Measurements from ENCODE around the gene EGFR. TPM values are rescaled to one million over a fixed set of nuclear protein-coding genes. Genes with fewer than 3 reads are reported as not detected.

EGFR gene
- total RNA-seq, 1 donor from 2014 or later = 5.0 TPM

DNA sequence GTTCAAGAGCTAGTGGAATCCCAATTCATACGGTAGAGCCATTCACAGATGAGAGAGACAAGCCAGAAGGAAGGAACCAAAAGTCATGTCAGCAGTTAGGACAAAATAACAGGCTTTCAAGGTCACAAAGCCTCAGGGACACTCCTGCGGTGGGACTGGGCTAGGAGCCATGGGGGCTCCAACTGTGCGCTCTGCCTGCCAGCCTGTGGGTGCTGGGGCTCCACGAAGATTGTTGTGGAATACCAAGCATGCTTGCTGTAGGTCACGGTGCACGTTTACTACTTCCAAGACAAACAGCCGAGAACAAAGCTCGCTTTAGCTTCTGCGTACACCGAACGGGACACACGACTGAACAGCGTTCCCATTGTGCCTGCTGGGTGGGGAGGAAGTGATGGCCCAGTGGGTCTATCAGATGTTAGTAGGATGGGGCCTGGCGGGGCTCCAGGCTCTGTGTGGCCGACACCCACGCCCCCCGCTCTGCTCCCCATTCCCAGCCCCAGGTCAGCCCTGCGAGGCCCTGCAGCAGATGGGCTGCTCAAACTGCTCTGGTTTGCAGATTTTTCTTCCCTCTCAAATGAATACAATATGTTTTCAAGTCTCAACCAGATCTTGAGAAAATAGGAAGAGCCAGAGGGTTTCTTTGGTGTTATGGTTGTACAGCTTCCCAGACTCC lies 158.9 kb downstream of the EGFR start:
- Mint-ChIP-seq H3K4me1 (ENCODE audit: unreplicated experiment) (peaks cover 6% of the 10 kb centered on the region), H3K27ac (ENCODE audit: unreplicated experiment) (no peak overlapping the region), H3K4me3 (ENCODE audit: unreplicated experiment) (no peak overlapping the region), H3K9me3 (ENCODE audit: unreplicated experiment) (no peaks in the 10 kb centered on the region), H3K27me3 (ENCODE audit: unreplicated experiment) (peaks cover 3% of the 10 kb centered on the region), H3K36me3 (ENCODE audit: low read depth, unreplicated experiment) (peaks cover 6% of the 10 kb centered on the region)
- TF ChIP-seq, protein P1, sequence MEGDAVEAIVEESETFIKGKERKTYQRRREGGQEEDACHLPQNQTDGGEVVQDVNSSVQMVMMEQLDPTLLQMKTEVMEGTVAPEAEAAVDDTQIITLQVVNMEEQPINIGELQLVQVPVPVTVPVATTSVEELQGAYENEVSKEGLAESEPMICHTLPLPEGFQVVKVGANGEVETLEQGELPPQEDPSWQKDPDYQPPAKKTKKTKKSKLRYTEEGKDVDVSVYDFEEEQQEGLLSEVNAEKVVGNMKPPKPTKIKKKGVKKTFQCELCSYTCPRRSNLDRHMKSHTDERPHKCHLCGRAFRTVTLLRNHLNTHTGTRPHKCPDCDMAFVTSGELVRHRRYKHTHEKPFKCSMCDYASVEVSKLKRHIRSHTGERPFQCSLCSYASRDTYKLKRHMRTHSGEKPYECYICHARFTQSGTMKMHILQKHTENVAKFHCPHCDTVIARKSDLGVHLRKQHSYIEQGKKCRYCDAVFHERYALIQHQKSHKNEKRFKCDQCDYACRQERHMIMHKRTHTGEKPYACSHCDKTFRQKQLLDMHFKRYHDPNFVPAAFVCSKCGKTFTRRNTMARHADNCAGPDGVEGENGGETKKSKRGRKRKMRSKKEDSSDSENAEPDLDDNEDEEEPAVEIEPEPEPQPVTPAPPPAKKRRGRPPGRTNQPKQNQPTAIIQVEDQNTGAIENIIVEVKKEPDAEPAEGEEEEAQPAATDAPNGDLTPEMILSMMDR (IDR thresholded peaks at IDR 0.05; ENCODE audit: unreplicated experiment) = no peak
- no peak for DNase-seq (ENCODE audit: low spot score)

GRCh38 chr7:55178292-55178862 lies 159.6 kb downstream of the EGFR start:
- Mint-ChIP-seq H3K4me1 (ENCODE audit: unreplicated experiment) (peaks cover 6% of the 10 kb centered on the region), H3K9me3 (ENCODE audit: unreplicated experiment) (no peaks in the 10 kb centered on the region), H3K4me3 (ENCODE audit: unreplicated experiment) (no peak overlapping the region), H3K27ac (ENCODE audit: unreplicated experiment) (no peak overlapping the region), H3K36me3 (ENCODE audit: low read depth, unreplicated experiment) (peaks cover 6% of the 10 kb centered on the region), H3K27me3 (ENCODE audit: unreplicated experiment) (peaks cover 3% of the 10 kb centered on the region)
- DNase-seq (ENCODE audit: low spot score) = no peak
- TF ChIP-seq, protein P1 (IDR thresholded peaks at IDR 0.05; ENCODE audit: unreplicated experiment) = no peak

DNA sequence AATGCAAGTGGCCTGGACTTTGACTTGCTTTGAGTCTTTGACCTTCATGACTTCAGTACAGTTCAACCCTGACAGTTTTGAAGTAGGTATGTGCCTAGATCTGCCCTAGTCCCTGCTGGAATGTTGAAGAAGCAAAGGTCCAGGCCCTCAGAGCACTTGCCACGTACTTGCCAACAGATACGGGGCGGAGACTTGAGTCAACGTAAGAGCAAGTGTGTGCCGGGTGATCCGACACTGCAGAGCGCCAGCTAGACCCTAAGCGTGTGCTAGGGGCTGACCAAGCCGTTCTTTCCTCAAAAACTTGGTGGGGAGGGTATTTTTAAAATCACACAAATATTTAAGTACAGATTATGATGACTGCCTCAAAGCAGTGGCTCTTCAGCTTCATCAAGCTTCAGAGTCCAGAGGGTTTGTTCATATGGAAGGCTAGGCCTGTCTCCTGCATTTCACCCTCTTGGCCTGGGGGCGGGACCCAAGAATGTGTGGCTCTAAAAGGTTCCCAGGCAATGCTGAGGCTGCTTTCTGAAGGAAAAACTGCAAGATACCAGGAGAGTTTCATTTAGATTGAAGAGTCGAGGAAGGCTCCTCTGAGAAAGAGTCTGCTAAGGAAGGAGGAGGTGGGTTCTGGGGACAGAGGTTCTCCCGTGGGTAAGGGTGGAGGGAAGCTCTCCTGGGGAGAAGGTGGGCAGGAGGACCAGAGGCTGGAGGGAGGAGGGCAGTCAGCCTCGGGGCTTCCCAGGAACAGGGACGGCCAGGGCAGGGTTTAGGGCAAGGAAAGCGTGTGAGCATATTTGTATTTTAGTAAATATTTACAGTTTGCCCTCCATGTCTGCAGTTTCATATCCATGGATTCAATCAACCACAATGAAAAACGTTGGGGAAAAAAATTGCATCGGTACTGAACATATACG lies 160.3 kb downstream of the EGFR start:
- peaks cover 3% of the 10 kb centered on the region for H3K27me3 Mint-ChIP-seq (ENCODE audit: unreplicated experiment)
- no peaks in the 10 kb centered on the region for H3K9me3 Mint-ChIP-seq (ENCODE audit: unreplicated experiment)
- TF ChIP-seq, protein P1 (IDR thresholded peaks at IDR 0.05; ENCODE audit: unreplicated experiment) = no peak
- no peak overlapping the region for H3K4me3 Mint-ChIP-seq (ENCODE audit: unreplicated experiment)
- H3K4me1 Mint-ChIP-seq (ENCODE audit: unreplicated experiment) = peaks cover 6% of the 10 kb centered on the region
- H3K36me3 Mint-ChIP-seq (ENCODE audit: low read depth, unreplicated experiment) = peaks cover 6% of the 10 kb centered on the region
- no peak for DNase-seq (ENCODE audit: low spot score)
- no peak overlapping the region for H3K27ac Mint-ChIP-seq (ENCODE audit: unreplicated experiment)

- Mint-ChIP-seq H3K9me3 (ENCODE audit: unreplicated experiment) (no peaks in the 10 kb centered on the region), H3K36me3 (ENCODE audit: low read depth, unreplicated experiment) (peaks cover 3% of the 10 kb centered on the region), H3K27ac (ENCODE audit: unreplicated experiment) (no peak overlapping the region), H3K4me1 (ENCODE audit: unreplicated experiment) (peaks cover 6% of the 10 kb centered on the region), H3K4me3 (ENCODE audit: unreplicated experiment) (no peak overlapping the region), H3K27me3 (ENCODE audit: unreplicated experiment) (peaks cover 6% of the 10 kb centered on the region)
- TF ChIP-seq, protein P1 (IDR thresholded peaks at IDR 0.05; ENCODE audit: unreplicated experiment) = no peak
- DNase-seq (ENCODE audit: low spot score) = no peak
Observed at GRCh38 chr7:55179931-55180682, 161.3 kb downstream of the EGFR start.
